T47D (cell line): ENCODE data around the gene COBLL1.

Source experiments
- DNase-seq, 2 experiments: peaks; one replicate each; pipeline versions ENCODE4 v3.0.0 to v3.0.0-alpha.2; 2011 to 2012; ENCODE audit warnings: low read depth in 1 of 2, low spot score in 1 of 2
- JUND ChIP-seq: IDR thresholded peaks from 2 replicates; pipeline ENCODE4 v1.6.1; 2012; ENCODE audit warnings: low read depth
- in situ Hi-C: cut with HindIII; loops from 2 replicates; pipeline ENCODE4 v1.10.0; 2016; ENCODE audit warnings: low sequenced_read_pairs, low pct_unique_long_range_greater_than_20kb

Gene COBLL1

GRCh38 chr2:164693834-164694233 lies 147.8 kb downstream of the COBLL1 start:
- TF ChIP-seq JUND: no peak
- in situ Hi-C loops: no loop called here
- no peak for DNase-seq

- DNase-seq: peak in 1 of 2 experiments; percentile 53
- in situ Hi-C loops: no loop called here
- TF ChIP-seq JUND: peak; percentile 59
Measured at GRCh38 chr2:164693390-164693789, 148.2 kb downstream of the COBLL1 start.

GRCh38 chr2:164692958-164693357 lies 148.7 kb downstream of the COBLL1 start:
- TF ChIP-seq JUND: no peak
- in situ Hi-C loops: no loop called here
- DNase-seq: no peak

- no peak for DNase-seq
- in situ Hi-C loops: no loop called here
- no peak for TF ChIP-seq JUND
Measured at GRCh38 chr2:164692114-164692513, 149.5 kb downstream of the COBLL1 start.

- TF ChIP-seq JUND: no peak
- in situ Hi-C loops: no loop called here
Measured at GRCh38 chr2:164691346-164691887, 150.2 kb downstream of the COBLL1 start.

GRCh38 chr2:164690361-164690760 lies 151.3 kb downstream of the COBLL1 start:
- in situ Hi-C loops: no loop called here
- no peak for DNase-seq
- TF ChIP-seq JUND: no peak

More at GRCh38 chr2:164691346-164691887, 150.2 kb downstream of the COBLL1 start:
- no peak for DNase-seq

- in situ Hi-C loops: no loop called here
- TF ChIP-seq JUND: no peak
- no peak for DNase-seq
Measured at GRCh38 chr2:164688896-164689419, 152.7 kb downstream of the COBLL1 start.

GRCh38 chr2:164681009-164681408 lies 160.6 kb downstream of the COBLL1 start:
- in situ Hi-C loops: no loop called here
- TF ChIP-seq JUND: no peak
- no peak for DNase-seq

- no peak for DNase-seq
- no peak for TF ChIP-seq JUND
- in situ Hi-C loops: no loop called here
Measured at GRCh38 chr2:164678631-164679149, 162.9 kb downstream of the COBLL1 start.

- in situ Hi-C loops: no loop called here
- DNase-seq: no peak
- TF ChIP-seq JUND: no peak
Measured at GRCh38 chr2:164677733-164678132, 163.9 kb downstream of the COBLL1 start.

- no peak for DNase-seq
- in situ Hi-C loops: no loop called here
- no peak for TF ChIP-seq JUND
Measured at GRCh38 chr2:164677271-164677670, 164.4 kb downstream of the COBLL1 start.

GRCh38 chr2:164675687-164676086 lies 165.9 kb downstream of the COBLL1 start:
- TF ChIP-seq JUND: no peak
- DNase-seq: no peak
- in situ Hi-C loops: no loop called here

GRCh38 chr2:164675027-164675426 lies 166.6 kb downstream of the COBLL1 start:
- TF ChIP-seq JUND: no peak
- no peak for DNase-seq
- in situ Hi-C loops: no loop called here
